Prostate gland (tissue), 2 donors: ENCODE measurements around the gene DKK3. TPM values are rescaled to one million over a fixed set of nuclear protein-coding genes. Genes with fewer than 3 reads are reported as not detected.

ENCODE experiments used
- DNase-seq: peaks from one replicate; pipeline ENCODE4 v3.0.0-alpha.2; 2019; ENCODE audit warnings: low spot score
- H3K27ac ChIP-seq, 2 donors: fragments of 200-600 bp; sonication (generic); 2 replicates each; pipeline ENCODE4 v1.5.1; 2017 to 2019
- H3K27me3 ChIP-seq: fragments of 200-600 bp; sonication (generic); replicated peaks from 2 replicates; pipeline ENCODE4 v1.5.1; 2019; ENCODE audit not compliant: insufficient read depth
- H3K36me3 ChIP-seq, 2 donors: fragments of 200-600 bp; sonication (generic); 1 replicate in 1 of 2; 2 replicates in 1 of 2; pipeline versions ENCODE4 v1.5.1 to v1.8.1; 2017 to 2019
- H3K4me1 ChIP-seq: fragments of 200-600 bp; sonication (generic); replicated peaks from 2 replicates; pipeline ENCODE4 v1.5.1; 2019
- H3K4me3 ChIP-seq, 2 donors: fragments of 200-600 bp; sonication (generic); 2 replicates each; pipeline ENCODE4 v1.5.1; 2017 to 2019
- H3K9me3 ChIP-seq: fragments of 200-600 bp; sonication (generic); 2 replicates; pipeline ENCODE4 v1.5.1; 2017
- POLR2A ChIP-seq: fragments of 450-650 bp; IDR thresholded peaks from one replicate; pipeline ENCODE4 v1.6.1; 2016; ENCODE audit warnings: antibody characterized with exemption, mild to moderate bottlenecking
- POLR2AphosphoS5 ChIP-seq: sonication (generic); formaldehyde crosslinking; IDR thresholded peaks from one replicate; pipeline ENCODE4 v1.6.1; 2017; ENCODE audit warnings: antibody characterized with exemption
- WGBS: methylation state at CpG from one replicate; pipeline ENCODE4 v1.1.5; 2018; 5-methylcytosine and 5-hydroxymethylcytosine counted together
- intact Hi-C: fragments of 100-400 bp; cut with DNase I; formaldehyde crosslinking; loops from one replicate; pipeline ENCODE4 v1.14.2; 2022
- total RNA-seq, 2 donors: library from RNA; depleted of rRNA; stranded (reverse); fragments of >200 nt; gene quantifications; one replicate each; pipeline ENCODE4 v1.1.0, GENCODE V29; 2016
- TF ChIP-seq, protein P1 (sequence below), 4 experiments: fragments of 200-600 bp in 2 of 4; fragments of 450-650 bp in 2 of 4; sonication (generic) in 2 of 4; IDR thresholded peaks; 1 replicate in 3 of 4; 2 replicates in 1 of 4; pipeline ENCODE4 v1.5.1; 2016 to 2019; ENCODE audit warnings: antibody characterized with exemption in 4 of 4, mild to moderate bottlenecking in 2 of 4, moderate library complexity in 2 of 4

DKK3 gene
- total RNA-seq, 2 donors from 2014 or later = 160 to 273 TPM

- H3K4me3 ChIP-seq = no peak overlapping the region
- H3K27me3 ChIP-seq = no peaks in the 10 kb centered on the region
- peak overlapping the region; percentile 20 to 25 for H3K27ac ChIP-seq
- no peaks in the 10 kb centered on the region for H3K4me1 ChIP-seq
- intact Hi-C loops = no loop called here
- no peak for TF ChIP-seq POLR2AphosphoS5
- TF ChIP-seq, protein P1, sequence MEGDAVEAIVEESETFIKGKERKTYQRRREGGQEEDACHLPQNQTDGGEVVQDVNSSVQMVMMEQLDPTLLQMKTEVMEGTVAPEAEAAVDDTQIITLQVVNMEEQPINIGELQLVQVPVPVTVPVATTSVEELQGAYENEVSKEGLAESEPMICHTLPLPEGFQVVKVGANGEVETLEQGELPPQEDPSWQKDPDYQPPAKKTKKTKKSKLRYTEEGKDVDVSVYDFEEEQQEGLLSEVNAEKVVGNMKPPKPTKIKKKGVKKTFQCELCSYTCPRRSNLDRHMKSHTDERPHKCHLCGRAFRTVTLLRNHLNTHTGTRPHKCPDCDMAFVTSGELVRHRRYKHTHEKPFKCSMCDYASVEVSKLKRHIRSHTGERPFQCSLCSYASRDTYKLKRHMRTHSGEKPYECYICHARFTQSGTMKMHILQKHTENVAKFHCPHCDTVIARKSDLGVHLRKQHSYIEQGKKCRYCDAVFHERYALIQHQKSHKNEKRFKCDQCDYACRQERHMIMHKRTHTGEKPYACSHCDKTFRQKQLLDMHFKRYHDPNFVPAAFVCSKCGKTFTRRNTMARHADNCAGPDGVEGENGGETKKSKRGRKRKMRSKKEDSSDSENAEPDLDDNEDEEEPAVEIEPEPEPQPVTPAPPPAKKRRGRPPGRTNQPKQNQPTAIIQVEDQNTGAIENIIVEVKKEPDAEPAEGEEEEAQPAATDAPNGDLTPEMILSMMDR (IDR thresholded peaks at IDR 0.05) = no peak
- TF ChIP-seq POLR2A = no peak
- no peaks in the 10 kb centered on the region for H3K36me3 ChIP-seq
- DNase-seq = no peak
- 86% methylated on average over 3 of the region's 3 CpGs for WGBS
- no peaks in the 10 kb centered on the region for H3K9me3 ChIP-seq
Measured at GRCh38 chr11:11980841-11981308, 27.6 kb downstream of the DKK3 start.

DNA sequence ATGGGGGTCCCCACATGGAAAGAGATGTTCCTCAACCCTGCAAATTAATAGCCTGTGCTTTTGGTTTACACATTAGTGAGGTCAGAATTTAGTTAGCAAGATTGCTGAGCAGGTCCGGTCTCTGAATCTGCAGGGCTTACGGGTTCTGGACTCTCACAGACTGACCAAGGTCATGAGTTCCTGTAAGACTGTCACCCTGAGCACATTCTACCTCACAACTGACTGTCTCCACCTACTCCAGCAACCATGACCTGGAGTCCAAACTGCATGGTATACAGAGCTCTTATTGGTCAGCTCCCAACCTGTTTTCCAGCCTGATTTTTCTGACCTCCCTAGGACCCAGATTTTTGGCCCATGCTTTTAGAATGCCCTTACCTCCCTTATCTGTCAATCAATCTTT lies 28.2 kb downstream of the DKK3 start:
- Histone ChIP-seq H3K4me3 (no peak overlapping the region), H3K27me3 (no peaks in the 10 kb centered on the region), H3K4me1 (no peaks in the 10 kb centered on the region), H3K9me3 (no peaks in the 10 kb centered on the region), H3K27ac (peak overlapping the region; percentile 20 to 41), H3K36me3 (no peaks in the 10 kb centered on the region)
- DNase-seq = no peak
- 95% methylated on average over 2 of the region's 2 CpGs for WGBS
- intact Hi-C loops = no loop called here
- no peak for TF ChIP-seq POLR2A
- TF ChIP-seq POLR2AphosphoS5 = no peak
- TF ChIP-seq, protein P1 (IDR thresholded peaks at IDR 0.05) = no peak

- no peak for TF ChIP-seq POLR2AphosphoS5
- no peak for TF ChIP-seq POLR2A
- TF ChIP-seq, protein P1 (IDR thresholded peaks at IDR 0.05) = no peak
- no peak overlapping the region for H3K4me3 ChIP-seq
- H3K27ac ChIP-seq = peak overlapping the region; percentile 41 to 42
- H3K9me3 ChIP-seq = no peaks in the 10 kb centered on the region
- no peak for DNase-seq
- intact Hi-C loops = no loop called here
- no peaks in the 10 kb centered on the region for H3K4me1 ChIP-seq
- 28% methylated on average over 8 of the region's 8 CpGs for WGBS
- H3K36me3 ChIP-seq = no peaks in the 10 kb centered on the region
- no peaks in the 10 kb centered on the region for H3K27me3 ChIP-seq
Measured at GRCh38 chr11:11979488-11980117, 28.8 kb downstream of the DKK3 start.

GRCh38 chr11:11978792-11979487 lies 29.5 kb downstream of the DKK3 start:
- no peaks in the 10 kb centered on the region for H3K9me3 ChIP-seq
- 60% methylated on average over 12 of the region's 13 CpGs for WGBS
- no peaks in the 10 kb centered on the region for H3K4me1 ChIP-seq
- DNase-seq = no peak
- intact Hi-C loops = no loop called here
- H3K27me3 ChIP-seq = no peaks in the 10 kb centered on the region
- no peaks in the 10 kb centered on the region for H3K36me3 ChIP-seq
- no peak overlapping the region for H3K4me3 ChIP-seq
- TF ChIP-seq, protein P1 (IDR thresholded peaks at IDR 0.05) = no peak
- TF ChIP-seq POLR2A = no peak
- TF ChIP-seq POLR2AphosphoS5 = no peak
- peak overlapping the region; percentile 41 to 42 for H3K27ac ChIP-seq
